Liver (tissue), 9 donors: ENCODE results near the gene RAPGEF1. TPM values are rescaled to one million over a fixed set of nuclear protein-coding genes. Genes with fewer than 3 reads are reported as not detected.

Source experiments
- DNase-seq: peaks from one replicate; pipeline ENCODE4 v3.0.0-alpha.2; 2017; ENCODE audit warnings: low spot score
- H3K27ac ChIP-seq, 2 donors: one replicate each; pipeline ENCODE4 v1.7.0; 2013; ENCODE audit warnings: inconsistent platforms in 2 of 2, low read length in 2 of 2, control low read depth in 1 of 2, low read depth in 1 of 2, mild to moderate bottlenecking in 1 of 2
- H3K27me3 ChIP-seq, 4 donors: one replicate each; pipeline versions ENCODE4 v1.6.1 to v1.7.0; 2013; ENCODE audit warnings: low read length in 3 of 4, inconsistent platforms in 1 of 4, mild to moderate bottlenecking in 1 of 4, moderate library complexity in 1 of 4; ENCODE audit not compliant: control insufficient read depth in 4 of 4, insufficient read depth in 4 of 4
- H3K36me3 ChIP-seq, 4 donors: one replicate each; pipeline versions ENCODE4 v1.6.1 to v1.7.0; 2013; ENCODE audit warnings: low read length in 3 of 4, mild to moderate bottlenecking in 3 of 4, low read depth in 1 of 4, moderate library complexity in 1 of 4; ENCODE audit not compliant: control insufficient read depth in 4 of 4, insufficient read depth in 3 of 4
- H3K4me1 ChIP-seq, 4 donors: one replicate each; pipeline versions ENCODE4 v1.6.1 to v1.7.0; 2013; ENCODE audit warnings: low read length in 3 of 4, mild to moderate bottlenecking in 3 of 4, moderate library complexity in 1 of 4; ENCODE audit not compliant: control insufficient read depth in 4 of 4, insufficient read depth in 4 of 4
- H3K4me3 ChIP-seq, 3 donors: one replicate each; pipeline versions ENCODE4 v1.6.1 to v1.7.0; 2013; ENCODE audit warnings: low read length in 3 of 3, control low read depth in 1 of 3, low read depth in 1 of 3, mild to moderate bottlenecking in 1 of 3
- H3K9ac ChIP-seq, 2 donors: one replicate each; pipeline ENCODE4 v1.7.0; 2013; ENCODE audit warnings: low read length in 2 of 2, mild to moderate bottlenecking in 2 of 2, moderate library complexity in 2 of 2, control low read depth in 1 of 2, low read depth in 1 of 2
- H3K9me3 ChIP-seq, 4 donors: one replicate each; pipeline versions ENCODE4 v1.6.1 to v1.7.0; 2013; ENCODE audit warnings: low read length in 3 of 4; ENCODE audit not compliant: control insufficient read depth in 4 of 4
- EGR1 ChIP-seq, 2 donors: IDR thresholded peaks; 2 replicates each; pipeline ENCODE4 v1.6.1; 2016 to 2018; ENCODE audit warnings: antibody characterized with exemption in 2 of 2, low read depth in 2 of 2
- FOXA1 ChIP-seq: IDR thresholded peaks from 2 replicates; pipeline ENCODE4 v1.6.1; 2016; ENCODE audit warnings: antibody characterized with exemption
- GABPA ChIP-seq, 2 donors: IDR thresholded peaks in 1 of 2; conservative IDR thresholded peaks in 1 of 2; 2 replicates each; pipeline ENCODE4 v1.6.1; 2016; ENCODE audit warnings: antibody characterized with exemption in 2 of 2, mild to moderate bottlenecking in 1 of 2, moderate library complexity in 1 of 2
- HNF4G ChIP-seq: IDR thresholded peaks from 2 replicates; pipeline ENCODE4 v1.6.1; 2016; ENCODE audit warnings: antibody characterized with exemption
- JUND ChIP-seq, 2 donors: IDR thresholded peaks; 2 replicates each; pipeline ENCODE4 v1.6.1; 2016; ENCODE audit warnings: antibody characterized with exemption in 2 of 2
- RXRA ChIP-seq, 2 donors: IDR thresholded peaks; 2 replicates each; pipeline ENCODE4 v1.6.1; 2017 to 2018; ENCODE audit warnings: antibody characterized with exemption in 2 of 2, mild to moderate bottlenecking in 1 of 2
- WGBS: extraction: QIAGEN DNeasy Blood & Tissue Kit; methylation state at CpG from one replicate; pipeline ENCODE4 v1.1.7; 2013; 5-methylcytosine and 5-hydroxymethylcytosine counted together
- polyA plus RNA-seq, 2 donors: library from polyadenylated mRNA; stranded (reverse) in 1 of 2; unstranded in 1 of 2; fragments of 200-250 nt in 1 of 2; fragments of >200 nt in 1 of 2; fragmentation: Nextera tagmentation in 1 of 2; extraction: Ambion mirVana in 1 of 2; gene quantifications; one replicate each; pipeline versions ENCODE4 v1.2.1 to v1.2.3, GENCODE V29; 2013 to 2015
- total RNA-seq, 2 donors: library from RNA; depleted of rRNA; stranded (reverse); fragments of >200 nt; gene quantifications; one replicate each; pipeline ENCODE4 v1.2.3, GENCODE V29; 2014
- TF ChIP-seq, protein P1 (sequence below): IDR thresholded peaks from 2 replicates; pipeline ENCODE4 v1.6.1; 2016; ENCODE audit warnings: antibody characterized with exemption, mild to moderate bottlenecking
- donor health status: healthy.
- donor health status: healthy.
- donor health status: healthy.
- donor health status: healthy.
- donor health status: healthy.

The RAPGEF1 gene
- total and polyA plus RNA-seq, 4 donors = 5.6 to 19.7 (median 16.8) TPM

DNA sequence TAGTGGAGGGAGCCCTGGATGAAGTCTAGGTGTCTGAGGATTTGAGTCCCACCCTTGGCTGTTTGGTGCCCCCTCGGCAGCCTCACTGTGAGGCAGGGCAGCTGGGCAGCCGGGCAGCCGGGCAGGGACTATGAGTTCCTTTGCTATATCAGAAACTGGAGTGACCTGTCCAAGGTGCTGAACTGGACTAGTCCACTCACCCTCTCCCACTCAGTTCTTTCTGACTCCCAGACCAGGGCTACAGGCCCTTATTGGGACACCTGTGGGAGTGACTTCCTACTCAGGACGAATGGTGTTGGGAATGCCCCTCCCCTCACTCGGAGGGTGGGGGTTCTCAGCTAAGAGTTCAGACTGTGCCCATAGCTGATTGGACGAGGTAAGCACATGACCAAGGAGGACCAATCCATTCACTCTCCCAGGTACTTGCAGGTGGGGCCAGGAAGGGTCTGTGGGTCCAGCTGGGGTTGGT, 34.1 kb upstream of the RAPGEF1 start:
- Histone ChIP-seq H3K27ac (no peak overlapping the region), H3K4me1 (no peaks in the 10 kb centered on the region), H3K4me3 (no peak overlapping the region), H3K36me3 (no peaks in the 10 kb centered on the region), H3K27me3 (peaks cover 0 to 4% (median 0%) of the 10 kb centered on the region in 4 donors), H3K9me3 (no peaks in the 10 kb centered on the region), H3K9ac (no peak overlapping the region)
- DNase-seq = peak; percentile 43
- WGBS = 20% methylated on average over 6 of the region's 6 CpGs
- TF ChIP-seq GABPA (IDR thresholded peaks at IDR 0.05 in 1 of 2, conservative IDR thresholded peaks at IDR 0.05 in 1 of 2) = no peak
- TF ChIP-seq, protein P1, sequence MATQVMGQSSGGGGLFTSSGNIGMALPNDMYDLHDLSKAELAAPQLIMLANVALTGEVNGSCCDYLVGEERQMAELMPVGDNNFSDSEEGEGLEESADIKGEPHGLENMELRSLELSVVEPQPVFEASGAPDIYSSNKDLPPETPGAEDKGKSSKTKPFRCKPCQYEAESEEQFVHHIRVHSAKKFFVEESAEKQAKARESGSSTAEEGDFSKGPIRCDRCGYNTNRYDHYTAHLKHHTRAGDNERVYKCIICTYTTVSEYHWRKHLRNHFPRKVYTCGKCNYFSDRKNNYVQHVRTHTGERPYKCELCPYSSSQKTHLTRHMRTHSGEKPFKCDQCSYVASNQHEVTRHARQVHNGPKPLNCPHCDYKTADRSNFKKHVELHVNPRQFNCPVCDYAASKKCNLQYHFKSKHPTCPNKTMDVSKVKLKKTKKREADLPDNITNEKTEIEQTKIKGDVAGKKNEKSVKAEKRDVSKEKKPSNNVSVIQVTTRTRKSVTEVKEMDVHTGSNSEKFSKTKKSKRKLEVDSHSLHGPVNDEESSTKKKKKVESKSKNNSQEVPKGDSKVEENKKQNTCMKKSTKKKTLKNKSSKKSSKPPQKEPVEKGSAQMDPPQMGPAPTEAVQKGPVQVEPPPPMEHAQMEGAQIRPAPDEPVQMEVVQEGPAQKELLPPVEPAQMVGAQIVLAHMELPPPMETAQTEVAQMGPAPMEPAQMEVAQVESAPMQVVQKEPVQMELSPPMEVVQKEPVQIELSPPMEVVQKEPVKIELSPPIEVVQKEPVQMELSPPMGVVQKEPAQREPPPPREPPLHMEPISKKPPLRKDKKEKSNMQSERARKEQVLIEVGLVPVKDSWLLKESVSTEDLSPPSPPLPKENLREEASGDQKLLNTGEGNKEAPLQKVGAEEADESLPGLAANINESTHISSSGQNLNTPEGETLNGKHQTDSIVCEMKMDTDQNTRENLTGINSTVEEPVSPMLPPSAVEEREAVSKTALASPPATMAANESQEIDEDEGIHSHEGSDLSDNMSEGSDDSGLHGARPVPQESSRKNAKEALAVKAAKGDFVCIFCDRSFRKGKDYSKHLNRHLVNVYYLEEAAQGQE = peak; percentile 99

DNA sequence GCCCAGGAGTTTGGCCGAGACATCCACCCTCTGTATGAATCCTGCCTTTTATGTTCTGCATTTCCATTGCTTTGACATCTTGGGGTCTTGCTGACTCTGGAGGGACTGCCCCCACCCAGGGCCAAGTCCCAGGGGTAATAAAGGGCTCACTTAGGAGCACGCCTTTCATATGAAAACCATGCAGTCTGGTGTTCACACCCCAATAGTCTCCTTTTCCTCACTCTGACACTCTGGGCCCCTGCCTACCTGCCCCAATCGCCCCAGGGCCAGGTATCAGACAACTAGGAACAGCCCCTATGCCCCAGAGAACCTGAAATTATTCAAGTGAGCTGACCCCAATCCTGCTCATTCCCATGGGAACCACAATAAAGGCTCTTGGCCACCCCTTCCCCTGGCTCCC, 33.1 kb upstream of the RAPGEF1 start:
- no peaks in the 10 kb centered on the region for H3K4me1 ChIP-seq
- no peaks in the 10 kb centered on the region for H3K36me3 ChIP-seq
- no peak overlapping the region for H3K27ac ChIP-seq
- H3K4me3 ChIP-seq = no peak overlapping the region
- no peak for TF ChIP-seq RXRA (IDR thresholded peaks at IDR 0.05)
- TF ChIP-seq EGR1 (IDR thresholded peaks at IDR 0.05; ENCODE audit: low read depth in 2 of 2) = no peak
- TF ChIP-seq HNF4G = no peak
- no peak for TF ChIP-seq FOXA1
- TF ChIP-seq JUND (IDR thresholded peaks at IDR 0.05) = no peak
- no peaks in the 10 kb centered on the region for H3K9me3 ChIP-seq
- no peak for DNase-seq
- H3K9ac ChIP-seq = no peak overlapping the region
- peaks cover 0 to 4% (median 0%) of the 10 kb centered on the region in 4 donors for H3K27me3 ChIP-seq
- 63% methylated on average over 3 of the region's 3 CpGs for WGBS

DNA sequence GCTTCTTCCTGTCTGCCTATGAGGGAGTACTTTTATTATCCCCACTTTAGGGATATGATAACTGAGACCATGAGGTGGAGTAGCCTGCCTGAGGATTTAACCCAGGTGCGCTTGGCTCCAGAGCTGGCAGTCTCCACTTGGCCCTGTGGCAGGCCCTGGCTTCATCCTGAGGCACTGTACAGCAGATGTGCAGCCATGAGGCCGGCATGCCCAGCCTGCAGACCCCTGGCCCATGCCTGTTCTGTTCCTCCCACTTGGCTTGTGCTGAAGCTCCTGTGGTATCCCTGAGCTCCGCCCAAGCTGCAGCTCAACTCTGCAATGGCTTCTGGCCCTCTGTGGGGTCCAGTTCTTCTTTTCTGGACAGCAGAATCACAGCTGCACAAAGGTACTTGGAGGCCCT, 31.8 kb upstream of the RAPGEF1 start:
- DNase-seq = no peak
- no peak overlapping the region for H3K27ac ChIP-seq
- H3K9ac ChIP-seq = no peak overlapping the region
- H3K9me3 ChIP-seq = no peaks in the 10 kb centered on the region
- 67% methylated on average over 3 of the region's 3 CpGs for WGBS
- no peaks in the 10 kb centered on the region for H3K36me3 ChIP-seq
- H3K4me1 ChIP-seq = no peaks in the 10 kb centered on the region
- no peak overlapping the region for H3K4me3 ChIP-seq
- peaks cover 0 to 4% (median 0%) of the 10 kb centered on the region in 4 donors for H3K27me3 ChIP-seq
- TF ChIP-seq HNF4G = no peak
- TF ChIP-seq GABPA (IDR thresholded peaks at IDR 0.05 in 1 of 2, conservative IDR thresholded peaks at IDR 0.05 in 1 of 2) = no peak
- TF ChIP-seq, protein P1 = no peak
